ENCODE data around the gene KDM2B. TPM values are rescaled to one million over a fixed set of nuclear protein-coding genes. Genes with fewer than 3 reads are reported as not detected.

The KDM2B gene
- total RNA-seq, 1 donor from 2014 or later = 21.3 TPM

- no peak overlapping the region for H3K27ac Mint-ChIP-seq (ENCODE audit: unreplicated experiment)
- DNase-seq (ENCODE audit: low spot score) = no peak
- H3K4me1 Mint-ChIP-seq (ENCODE audit: low read depth) = peaks cover 7% of the 10 kb centered on the region
- peaks cover 6% of the 10 kb centered on the region for H3K36me3 Mint-ChIP-seq (ENCODE audit: low read depth)
- TF ChIP-seq CTCF (IDR thresholded peaks at IDR 0.05) = no peak
- no peak overlapping the region for H3K4me3 Mint-ChIP-seq (ENCODE audit: unreplicated experiment)
- H3K9me3 Mint-ChIP-seq (ENCODE audit: low read depth) = no peaks in the 10 kb centered on the region
- no peaks in the 10 kb centered on the region for H3K27me3 Mint-ChIP-seq (ENCODE audit: low read depth)
These were observed 132.0 kb downstream of the KDM2B start for GRCh38 chr12:121448771-121449315.

GRCh38 chr12:121446750-121447149 lies 134.1 kb downstream of the KDM2B start:
- no peaks in the 10 kb centered on the region for H3K27me3 Mint-ChIP-seq (ENCODE audit: low read depth)
- no peak overlapping the region for H3K4me3 Mint-ChIP-seq (ENCODE audit: unreplicated experiment)
- peaks cover 8% of the 10 kb centered on the region for H3K36me3 Mint-ChIP-seq (ENCODE audit: low read depth)
- no peak for TF ChIP-seq CTCF (IDR thresholded peaks at IDR 0.05)
- no peak for DNase-seq (ENCODE audit: low spot score)
- peaks cover 3% of the 10 kb centered on the region for H3K4me1 Mint-ChIP-seq (ENCODE audit: low read depth)
- no peaks in the 10 kb centered on the region for H3K9me3 Mint-ChIP-seq (ENCODE audit: low read depth)
- no peak overlapping the region for H3K27ac Mint-ChIP-seq (ENCODE audit: unreplicated experiment)

DNA sequence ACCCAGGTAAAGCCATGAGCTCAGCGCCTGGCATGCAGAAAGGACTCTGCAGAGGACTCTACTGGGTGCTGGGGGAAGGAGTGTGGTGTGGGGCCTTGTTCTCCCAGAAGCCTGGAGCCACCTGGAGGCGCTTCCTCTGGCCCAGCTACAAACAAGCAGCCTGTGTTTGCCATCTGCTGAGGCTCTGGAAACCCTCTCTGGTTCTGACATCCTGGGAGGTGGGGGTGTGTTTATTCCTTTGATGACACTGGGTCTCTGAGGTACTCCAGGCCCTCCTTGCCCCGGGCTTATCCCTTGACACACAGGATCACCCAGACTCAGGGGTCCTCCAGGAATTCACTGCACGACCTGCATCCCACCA lies 136.0 kb downstream of the KDM2B start:
- H3K4me1 Mint-ChIP-seq (ENCODE audit: low read depth) = peaks cover 3% of the 10 kb centered on the region
- no peaks in the 10 kb centered on the region for H3K9me3 Mint-ChIP-seq (ENCODE audit: low read depth)
- H3K4me3 Mint-ChIP-seq (ENCODE audit: unreplicated experiment) = no peak overlapping the region
- DNase-seq (ENCODE audit: low spot score) = no peak
- H3K36me3 Mint-ChIP-seq (ENCODE audit: low read depth) = peaks cover 13% of the 10 kb centered on the region
- no peak overlapping the region for H3K27ac Mint-ChIP-seq (ENCODE audit: unreplicated experiment)
- TF ChIP-seq CTCF (IDR thresholded peaks at IDR 0.05) = no peak
- H3K27me3 Mint-ChIP-seq (ENCODE audit: low read depth) = no peaks in the 10 kb centered on the region

- no peaks in the 10 kb centered on the region for H3K27me3 Mint-ChIP-seq (ENCODE audit: low read depth)
- peak overlapping the region; percentile 17 for H3K27ac Mint-ChIP-seq (ENCODE audit: unreplicated experiment)
- no peak for DNase-seq (ENCODE audit: low spot score)
These were observed 136.6 kb downstream of the KDM2B start for GRCh38 chr12:121443911-121444841.

More at GRCh38 chr12:121443911-121444841, 136.6 kb downstream of the KDM2B start:
- Mint-ChIP-seq H3K4me1 (ENCODE audit: low read depth) (peaks cover 3% of the 10 kb centered on the region), H3K36me3 (ENCODE audit: low read depth) (peaks cover 15% of the 10 kb centered on the region), H3K4me3 (ENCODE audit: unreplicated experiment) (no peak overlapping the region), H3K9me3 (ENCODE audit: low read depth) (no peaks in the 10 kb centered on the region)
- no peak for TF ChIP-seq CTCF (IDR thresholded peaks at IDR 0.05)

All from chondrocyte (in vitro differentiated cells).